ENCODE measurements around the gene DACH1. TPM values are rescaled to one million over a fixed set of nuclear protein-coding genes. Genes with fewer than 3 reads are reported as not detected.
"Not testable (repeated sequence)": the region's sequence is repeated elsewhere in the genome, so short reads cannot be mapped to it uniquely, and the experiment has no call there.

Gene DACH1
- total RNA-seq, 4 donors from 2014 or later, result 1.0 to 6.3 (median 2.4) TPM

GRCh38 chr13:71789037-71789436 lies 78.0 kb downstream of the DACH1 start:
- Histone ChIP-seq H3K27ac (no peak overlapping the region), H3K36me3 (no peaks in the 10 kb centered on the region), H3K27me3 (no peaks in the 10 kb centered on the region), H3K4me3 (no peak overlapping the region), H3K4me1 (no peaks in the 10 kb centered on the region), H3K9me3 (no peaks in the 10 kb centered on the region)
- no peak for TF ChIP-seq EP300 (IDR thresholded peaks at IDR 0.05)
- no peak for TF ChIP-seq POLR2A (IDR thresholded peaks at IDR 0.05)
- TF ChIP-seq CTCF (IDR thresholded peaks at IDR 0.05), result no peak
- TF ChIP-seq POLR2AphosphoS5 (IDR thresholded peaks at IDR 0.05), result no peak
- DNase-seq (ENCODE audit: low spot score in 2 of 2), result no peak

DNA sequence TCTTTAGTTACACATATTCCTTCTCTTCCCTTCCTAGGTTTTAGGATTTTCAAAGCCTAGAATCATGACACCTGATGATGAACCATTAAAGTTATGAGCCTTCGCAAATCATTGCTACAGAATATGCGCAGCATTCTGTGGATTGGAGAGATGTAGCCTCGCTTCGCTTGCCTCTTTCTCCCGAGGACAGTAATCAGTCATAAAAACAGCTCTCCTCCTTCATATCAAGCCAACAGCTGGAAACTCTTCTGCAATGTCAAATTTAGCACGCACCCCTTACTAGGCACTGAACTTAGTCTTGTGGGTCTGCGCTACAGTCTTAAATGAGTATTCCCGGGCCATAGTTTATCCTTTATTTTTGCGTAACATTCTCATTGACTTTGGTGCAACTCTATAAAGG lies 79.6 kb downstream of the DACH1 start:
- 87% methylated on average over 9 of the region's 9 CpGs for WGBS
- no peaks in the 10 kb centered on the region for H3K4me1 ChIP-seq
- TF ChIP-seq CTCF (IDR thresholded peaks at IDR 0.05), result no peak
- TF ChIP-seq POLR2AphosphoS5 (IDR thresholded peaks at IDR 0.05), result no peak
- TF ChIP-seq EP300 (IDR thresholded peaks at IDR 0.05), result no peak
- no peak for TF ChIP-seq POLR2A (IDR thresholded peaks at IDR 0.05)
- DNase-seq (ENCODE audit: low spot score in 2 of 2), result no peak
- H3K4me3 ChIP-seq, result no peak overlapping the region
- H3K36me3 ChIP-seq, result no peaks in the 10 kb centered on the region
- no peaks in the 10 kb centered on the region for H3K9me3 ChIP-seq
- H3K27ac ChIP-seq, result no peak overlapping the region
- H3K27me3 ChIP-seq, result no peaks in the 10 kb centered on the region

DNA sequence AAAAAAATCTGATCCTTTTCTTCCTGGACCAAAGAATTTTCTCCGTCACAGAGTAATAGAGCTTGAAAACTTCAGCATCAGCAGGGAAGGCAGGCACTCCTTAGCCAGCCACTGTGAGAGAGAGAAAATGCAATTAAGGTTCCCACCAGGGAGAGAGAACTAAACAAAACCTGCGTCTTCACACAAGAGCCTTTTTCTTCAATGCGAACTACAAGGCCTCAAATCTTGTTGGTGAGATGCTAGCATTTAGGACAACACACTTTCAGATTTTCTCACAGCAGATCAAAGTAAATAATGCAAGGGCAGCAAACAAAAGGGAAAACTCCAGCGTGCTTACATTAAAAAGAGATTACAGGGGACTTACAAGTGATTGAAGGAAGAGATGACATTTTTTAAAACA lies 80.1 kb downstream of the DACH1 start:
- TF ChIP-seq POLR2A (IDR thresholded peaks at IDR 0.05) (no peak), CTCF (IDR thresholded peaks at IDR 0.05) (no peak), EP300 (IDR thresholded peaks at IDR 0.05) (no peak), POLR2AphosphoS5 (IDR thresholded peaks at IDR 0.05) (no peak)
- no peak overlapping the region for H3K4me3 ChIP-seq
- no peaks in the 10 kb centered on the region for H3K27me3 ChIP-seq
- 78% methylated on average over 4 of the region's 4 CpGs for WGBS
- no peaks in the 10 kb centered on the region for H3K4me1 ChIP-seq
- no peaks in the 10 kb centered on the region for H3K36me3 ChIP-seq
- H3K27ac ChIP-seq, result no peak overlapping the region
- no peaks in the 10 kb centered on the region for H3K9me3 ChIP-seq
- no peak for DNase-seq (ENCODE audit: low spot score in 2 of 2)

- H3K36me3 ChIP-seq, result no peaks in the 10 kb centered on the region
- TF ChIP-seq POLR2A (IDR thresholded peaks at IDR 0.05) (no peak), CTCF (IDR thresholded peaks at IDR 0.05) (no peak), POLR2AphosphoS5 (IDR thresholded peaks at IDR 0.05) (no peak), EP300 (IDR thresholded peaks at IDR 0.05) (no peak)
- H3K4me3 ChIP-seq, result no peak overlapping the region
- no peak overlapping the region for H3K27ac ChIP-seq
- no peaks in the 10 kb centered on the region for H3K4me1 ChIP-seq
- H3K27me3 ChIP-seq, result no peaks in the 10 kb centered on the region
- no peaks in the 10 kb centered on the region for H3K9me3 ChIP-seq
- WGBS, result 90% methylated on average over 2 of the region's 2 CpGs
- DNase-seq (ENCODE audit: low spot score in 2 of 2), result no peak
Observed at GRCh38 chr13:71785361-71785760, 81.6 kb downstream of the DACH1 start.

GRCh38 chr13:71780546-71780945 lies 86.5 kb downstream of the DACH1 start:
- DNase-seq (ENCODE audit: low spot score in 2 of 2), result no peak
- TF ChIP-seq EP300 (IDR thresholded peaks at IDR 0.05), result no peak
- TF ChIP-seq POLR2A (IDR thresholded peaks at IDR 0.05), result no peak
- no peak for TF ChIP-seq POLR2AphosphoS5 (IDR thresholded peaks at IDR 0.05)
- no peak for TF ChIP-seq CTCF (IDR thresholded peaks at IDR 0.05)

DNA sequence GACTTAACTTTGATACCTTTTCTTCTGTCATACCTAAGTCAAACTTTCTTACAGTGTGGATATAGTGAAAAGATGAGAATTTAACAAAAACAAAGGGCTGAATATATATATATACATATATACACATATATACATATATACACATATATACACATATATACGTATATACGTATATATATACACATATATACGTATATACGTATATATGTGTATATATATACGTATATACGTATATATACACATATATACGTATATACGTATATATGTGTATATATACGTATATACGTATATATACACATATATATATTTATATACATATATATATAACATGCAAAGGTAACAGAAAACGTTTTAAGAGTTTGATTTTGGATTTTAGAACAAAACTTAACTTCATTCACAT lies 88.0 kb downstream of the DACH1 start:
- 88% methylated on average over 11 of the region's 11 CpGs for WGBS
- DNase-seq (ENCODE audit: low spot score in 2 of 2); H3K9me3 ChIP-seq; H3K36me3 ChIP-seq; H3K4me3 ChIP-seq; H3K27ac ChIP-seq; H3K4me1 ChIP-seq; H3K27me3 ChIP-seq: not testable (repeated sequence)

More at GRCh38 chr13:71780546-71780945, 86.5 kb downstream of the DACH1 start:
- H3K4me1 ChIP-seq, result no peaks in the 10 kb centered on the region
- H3K4me3 ChIP-seq, result no peak overlapping the region
- H3K27ac ChIP-seq, result no peak overlapping the region
- H3K9me3 ChIP-seq, result no peaks in the 10 kb centered on the region
- no peaks in the 10 kb centered on the region for H3K36me3 ChIP-seq
- WGBS, result 87% methylated on average over 5 of the region's 5 CpGs
- no peaks in the 10 kb centered on the region for H3K27me3 ChIP-seq

All from suprapubic skin (tissue), 4 donors.